ENCODE results near the gene VSTM1.

DNA sequence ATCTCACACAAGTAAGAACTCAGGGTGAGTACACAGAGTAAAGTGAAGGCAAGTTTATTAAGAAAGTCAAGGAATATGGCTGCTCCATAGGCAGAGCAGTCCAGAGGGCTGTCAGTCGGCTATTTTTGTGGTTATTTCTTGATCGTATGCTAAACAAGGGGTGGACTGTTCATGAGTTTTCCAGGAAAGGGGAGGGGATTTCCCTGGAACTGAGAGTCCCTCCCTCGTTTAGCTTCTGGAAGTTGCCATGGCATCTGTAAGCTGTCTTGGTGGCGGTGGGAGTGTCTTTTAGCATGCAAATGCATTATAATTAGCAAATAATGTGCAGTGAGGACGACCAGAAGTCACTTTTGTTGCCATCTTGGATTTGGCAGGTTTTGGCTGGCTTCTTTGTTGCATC, 5.8 kb upstream of the VSTM1 start:
- TF ChIP-seq, protein P1, sequence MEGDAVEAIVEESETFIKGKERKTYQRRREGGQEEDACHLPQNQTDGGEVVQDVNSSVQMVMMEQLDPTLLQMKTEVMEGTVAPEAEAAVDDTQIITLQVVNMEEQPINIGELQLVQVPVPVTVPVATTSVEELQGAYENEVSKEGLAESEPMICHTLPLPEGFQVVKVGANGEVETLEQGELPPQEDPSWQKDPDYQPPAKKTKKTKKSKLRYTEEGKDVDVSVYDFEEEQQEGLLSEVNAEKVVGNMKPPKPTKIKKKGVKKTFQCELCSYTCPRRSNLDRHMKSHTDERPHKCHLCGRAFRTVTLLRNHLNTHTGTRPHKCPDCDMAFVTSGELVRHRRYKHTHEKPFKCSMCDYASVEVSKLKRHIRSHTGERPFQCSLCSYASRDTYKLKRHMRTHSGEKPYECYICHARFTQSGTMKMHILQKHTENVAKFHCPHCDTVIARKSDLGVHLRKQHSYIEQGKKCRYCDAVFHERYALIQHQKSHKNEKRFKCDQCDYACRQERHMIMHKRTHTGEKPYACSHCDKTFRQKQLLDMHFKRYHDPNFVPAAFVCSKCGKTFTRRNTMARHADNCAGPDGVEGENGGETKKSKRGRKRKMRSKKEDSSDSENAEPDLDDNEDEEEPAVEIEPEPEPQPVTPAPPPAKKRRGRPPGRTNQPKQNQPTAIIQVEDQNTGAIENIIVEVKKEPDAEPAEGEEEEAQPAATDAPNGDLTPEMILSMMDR (IDR thresholded peaks at IDR 0.05) = no peak
- TF ChIP-seq EZH2phosphoT487 (IDR thresholded peaks at IDR 0.05) = no peak
